Sigmoid colon (tissue), 7 donors: ENCODE results near the gene MRPS31. TPM values are rescaled to one million over a fixed set of nuclear protein-coding genes. Genes with fewer than 3 reads are reported as not detected.
"Not testable (repeated sequence)": the region's sequence is repeated elsewhere in the genome, so short reads cannot be mapped to it uniquely, and the experiment has no call there.

ENCODE experiments used
- DNase-seq: peaks from one replicate; pipeline ENCODE4 v3.0.0-alpha.2; 2019
- H3K27ac ChIP-seq, 4 donors: fragments of 200-600 bp; sonication (generic); one replicate each; pipeline ENCODE4 v1.5.1; 2016 to 2019; ENCODE audit warnings: mild to moderate bottlenecking in 1 of 4
- H3K27me3 ChIP-seq, 3 donors: fragments of 200-600 bp; sonication (generic); one replicate each; pipeline ENCODE4 v1.5.1; 2019; ENCODE audit warnings: mild to moderate bottlenecking in 1 of 3
- H3K36me3 ChIP-seq, 4 donors: fragments of 200-600 bp; sonication (generic); one replicate each; pipeline ENCODE4 v1.5.1; 2016 to 2019
- H3K4me1 ChIP-seq, 4 donors: fragments of 200-600 bp; sonication (generic); one replicate each; pipeline ENCODE4 v1.5.1; 2017 to 2019
- H3K4me3 ChIP-seq, 4 donors: fragments of 200-600 bp; sonication (generic); one replicate each; pipeline ENCODE4 v1.5.1; 2017 to 2019; ENCODE audit warnings: mild to moderate bottlenecking in 2 of 4, moderate library complexity in 1 of 4
- H3K9me3 ChIP-seq, 4 donors: fragments of 200-600 bp in 3 of 4; sonication (generic) in 3 of 4; one replicate each; pipeline versions ENCODE4 v1.5.1 to v1.6.1; 2013 to 2019
- EP300 ChIP-seq, 4 donors: sonication (generic); formaldehyde crosslinking; IDR thresholded peaks; one replicate each; pipeline ENCODE4 v1.6.1; 2017; ENCODE audit warnings: antibody characterized with exemption in 4 of 4
- POLR2A ChIP-seq, 2 donors: fragments of 450-650 bp; IDR thresholded peaks; one replicate each; pipeline ENCODE4 v1.6.1; 2016; ENCODE audit warnings: antibody characterized with exemption in 2 of 2, mild to moderate bottlenecking in 2 of 2, moderate library complexity in 2 of 2
- POLR2AphosphoS5 ChIP-seq, 4 donors: sonication (generic); formaldehyde crosslinking; IDR thresholded peaks; one replicate each; pipeline ENCODE4 v1.6.1; 2017; ENCODE audit warnings: antibody characterized with exemption in 4 of 4
- WGBS, 2 donors: extraction: QIAGEN DNeasy Blood & Tissue Kit; methylation state at CpG; one replicate each; pipeline ENCODE4 v1.1.7; 2013; 5-methylcytosine and 5-hydroxymethylcytosine counted together
- intact Hi-C: fragments of 100-400 bp; cut with DNase I; formaldehyde crosslinking; loops from one replicate; pipeline ENCODE4 v1.15.1; 2023
- polyA plus RNA-seq, 3 donors: library from polyadenylated mRNA; stranded (reverse); fragments of 200-250 nt; gene quantifications; one replicate each; pipeline ENCODE4 v1.2.3, GENCODE V29; 2013
- total RNA-seq, 4 donors: library from RNA; depleted of rRNA; stranded (reverse); fragments of >200 nt; gene quantifications; one replicate each; pipeline ENCODE4 v1.1.0, GENCODE V29; 2016
- TF ChIP-seq, protein P1 (sequence below), 4 experiments: fragments of 450-650 bp in 3 of 4; fragments of 200-600 bp in 1 of 4; IDR thresholded peaks; one replicate each; pipeline ENCODE4 v1.5.1; 2016 to 2019; ENCODE audit warnings: antibody characterized with exemption in 4 of 4, mild to moderate bottlenecking in 3 of 4, moderate library complexity in 2 of 4
- donor health status: healthy with polysubstance abuse.
- donor health status: Bipolar disorder and iron deficiency.
- donor health status: healthy.

Gene MRPS31
- total and polyA plus RNA-seq, 7 donors: 11.4 to 23.3 (median 19.1) TPM

DNA sequence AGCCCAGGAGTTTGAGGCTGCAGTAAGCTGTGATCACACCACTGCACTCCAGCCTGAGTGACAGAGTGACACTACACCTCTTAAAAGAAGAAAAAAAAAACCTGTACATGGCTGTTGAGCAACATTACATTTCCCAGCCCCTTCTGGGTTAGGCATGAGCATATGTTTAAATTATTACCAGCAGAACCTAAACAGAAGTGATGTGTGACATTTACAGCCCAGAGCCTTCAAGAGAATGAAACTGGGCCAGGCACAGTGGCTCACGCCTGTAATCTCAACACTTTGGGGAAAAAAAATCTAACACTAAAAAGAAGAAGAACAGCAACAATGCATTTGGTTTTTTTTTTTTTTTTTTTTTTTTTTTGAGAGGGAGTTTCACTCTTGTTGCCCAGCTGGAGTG, 38.3 kb downstream of the MRPS31 start:
- intact Hi-C loops: no loop called here
- 80 to 96% methylated on average over 1 of the region's 1 CpG for WGBS, 2 donors
- H3K4me1 ChIP-seq: no peaks in the 10 kb centered on the region

DNA sequence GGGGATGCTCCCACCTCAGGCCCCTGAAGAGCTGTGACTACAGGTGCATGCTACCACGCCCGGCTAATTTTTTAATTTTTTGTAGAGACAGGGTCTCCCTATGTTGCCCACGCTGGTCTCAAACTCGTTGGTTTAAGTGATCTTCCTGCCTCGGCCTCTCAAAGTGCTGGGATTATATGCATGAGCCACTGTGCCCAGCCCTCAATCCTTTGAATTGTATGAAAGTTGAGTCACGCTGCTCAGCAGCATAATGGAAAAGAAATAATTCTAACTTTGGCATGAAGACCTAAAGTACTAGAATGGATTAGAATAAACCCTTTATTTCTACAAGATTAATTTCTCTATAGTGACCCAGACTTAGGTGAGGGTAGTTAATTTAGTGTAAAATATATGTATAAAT, 42.4 kb downstream of the MRPS31 start:
- Histone ChIP-seq H3K9me3 (no peaks in the 10 kb centered on the region), H3K4me1 (no peaks in the 10 kb centered on the region), H3K27me3 (no peaks in the 10 kb centered on the region), H3K36me3 (peaks cover 0 to 55% (median 9%) of the 10 kb centered on the region in 4 donors), H3K4me3 (no peak overlapping the region), H3K27ac (no peak overlapping the region)
- WGBS, 2 donors: 96 to 98% methylated on average over 6 of the region's 6 CpGs
- TF ChIP-seq POLR2AphosphoS5 (IDR thresholded peaks at IDR 0.05) (no peak), EP300 (IDR thresholded peaks at IDR 0.05) (no peak), POLR2A (IDR thresholded peaks at IDR 0.05) (no peak)
- intact Hi-C loops: no loop called here
- no peak for DNase-seq

More for the DNA sequence above, 38.3 kb downstream of the MRPS31 start:
- Histone ChIP-seq H3K36me3 (peaks cover 0 to 34% (median 9%) of the 10 kb centered on the region in 4 donors), H3K27ac (no peak overlapping the region), H3K27me3 (no peaks in the 10 kb centered on the region), H3K4me3 (no peak overlapping the region), H3K9me3 (no peaks in the 10 kb centered on the region)
- DNase-seq: no peak
- TF ChIP-seq, protein P1, sequence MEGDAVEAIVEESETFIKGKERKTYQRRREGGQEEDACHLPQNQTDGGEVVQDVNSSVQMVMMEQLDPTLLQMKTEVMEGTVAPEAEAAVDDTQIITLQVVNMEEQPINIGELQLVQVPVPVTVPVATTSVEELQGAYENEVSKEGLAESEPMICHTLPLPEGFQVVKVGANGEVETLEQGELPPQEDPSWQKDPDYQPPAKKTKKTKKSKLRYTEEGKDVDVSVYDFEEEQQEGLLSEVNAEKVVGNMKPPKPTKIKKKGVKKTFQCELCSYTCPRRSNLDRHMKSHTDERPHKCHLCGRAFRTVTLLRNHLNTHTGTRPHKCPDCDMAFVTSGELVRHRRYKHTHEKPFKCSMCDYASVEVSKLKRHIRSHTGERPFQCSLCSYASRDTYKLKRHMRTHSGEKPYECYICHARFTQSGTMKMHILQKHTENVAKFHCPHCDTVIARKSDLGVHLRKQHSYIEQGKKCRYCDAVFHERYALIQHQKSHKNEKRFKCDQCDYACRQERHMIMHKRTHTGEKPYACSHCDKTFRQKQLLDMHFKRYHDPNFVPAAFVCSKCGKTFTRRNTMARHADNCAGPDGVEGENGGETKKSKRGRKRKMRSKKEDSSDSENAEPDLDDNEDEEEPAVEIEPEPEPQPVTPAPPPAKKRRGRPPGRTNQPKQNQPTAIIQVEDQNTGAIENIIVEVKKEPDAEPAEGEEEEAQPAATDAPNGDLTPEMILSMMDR (IDR thresholded peaks at IDR 0.05): no peak
- TF ChIP-seq POLR2AphosphoS5 (IDR thresholded peaks at IDR 0.05) (no peak), EP300 (IDR thresholded peaks at IDR 0.05) (no peak), POLR2A (IDR thresholded peaks at IDR 0.05) (no peak)

DNA sequence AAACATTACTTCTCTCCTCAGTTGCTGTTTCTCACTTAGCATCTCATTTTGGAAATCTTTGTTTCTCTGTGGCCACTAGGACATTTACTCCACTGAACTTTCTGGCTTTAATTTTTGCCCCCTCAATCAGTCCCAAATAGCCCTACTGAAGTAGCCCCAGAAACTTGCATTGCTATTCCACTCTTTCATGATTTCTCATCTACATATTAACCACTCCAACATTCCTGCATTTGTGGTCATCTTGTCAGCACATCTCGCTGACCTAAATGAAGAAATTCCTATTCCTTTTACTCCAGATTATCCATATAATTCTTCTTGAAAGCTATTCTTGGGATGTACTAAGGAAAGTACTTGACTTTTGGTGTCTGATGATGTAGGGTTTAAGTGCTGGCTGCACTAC, 56.6 kb downstream of the MRPS31 start:
- H3K27me3 ChIP-seq, H3K9me3 ChIP-seq, intact Hi-C loops, H3K27ac ChIP-seq, H3K4me1 ChIP-seq, DNase-seq, H3K4me3 ChIP-seq: not testable (repeated sequence)
- WGBS, 2 donors: no CpG with 5 or more reads among the region's 1 CpG
- peaks cover 0 to 24% (median 7%) of the 10 kb centered on the region in 4 donors for H3K36me3 ChIP-seq

DNA sequence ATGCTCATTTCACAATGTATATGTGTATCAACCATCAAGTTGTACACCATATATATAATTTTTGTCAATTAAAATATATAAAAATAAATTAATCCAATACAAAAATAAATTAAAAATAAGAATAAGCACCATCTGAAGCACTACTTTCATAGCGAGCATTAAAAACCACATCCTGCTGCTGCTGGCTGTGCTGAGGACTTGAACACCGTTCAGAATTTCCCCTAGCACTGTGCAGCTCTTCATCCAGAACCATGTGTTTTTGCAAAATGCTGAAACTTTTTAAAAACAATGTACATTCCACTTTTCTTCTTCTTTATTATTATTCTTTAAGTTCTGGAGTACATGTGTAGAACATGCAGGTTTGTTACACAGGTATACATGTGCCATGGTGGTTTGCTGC, 64.6 kb downstream of the MRPS31 start:
- H3K36me3 ChIP-seq: no peaks in the 10 kb centered on the region
- intact Hi-C loops: no loop called here
- H3K4me1 ChIP-seq: no peaks in the 10 kb centered on the region
- H3K9me3 ChIP-seq: peaks cover 2 to 7% (median 6%) of the 10 kb centered on the region in 4 donors
- H3K27me3 ChIP-seq: no peaks in the 10 kb centered on the region
- H3K27ac ChIP-seq: no peak overlapping the region
- H3K4me3 ChIP-seq: no peak overlapping the region
- 48 to 89% methylated on average over 2 of the region's 2 CpGs for WGBS, 2 donors
- TF ChIP-seq POLR2A (IDR thresholded peaks at IDR 0.05): no peak
- TF ChIP-seq POLR2AphosphoS5 (IDR thresholded peaks at IDR 0.05): no peak
- no peak for TF ChIP-seq EP300 (IDR thresholded peaks at IDR 0.05)
- TF ChIP-seq, protein P1 (IDR thresholded peaks at IDR 0.05): no peak
- DNase-seq: no peak

DNA sequence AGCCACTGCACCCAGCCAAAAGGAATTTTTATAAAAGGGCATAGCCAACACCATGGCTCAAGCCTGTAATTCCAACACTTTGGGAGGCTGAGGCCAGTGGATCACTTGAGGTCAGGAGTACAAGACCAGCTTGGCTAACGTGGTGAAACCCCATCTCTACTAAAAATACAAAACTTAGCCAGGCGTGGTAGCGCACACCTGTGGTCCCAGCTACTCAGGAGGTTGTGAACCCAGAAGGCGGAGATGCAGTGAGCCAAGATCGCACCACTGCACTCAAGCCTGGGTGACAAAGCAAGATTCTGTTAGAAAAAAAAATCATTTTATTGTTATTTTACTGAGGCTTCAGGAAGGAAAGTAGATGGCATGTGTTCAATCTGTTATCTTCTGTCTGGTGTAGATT, 73.3 kb downstream of the MRPS31 start:
- no peaks in the 10 kb centered on the region for H3K4me1 ChIP-seq
- H3K27ac ChIP-seq: no peak overlapping the region
- H3K4me3 ChIP-seq: no peak overlapping the region
- H3K27me3 ChIP-seq: no peaks in the 10 kb centered on the region
- DNase-seq: no peak
- TF ChIP-seq POLR2A (IDR thresholded peaks at IDR 0.05) (no peak), EP300 (IDR thresholded peaks at IDR 0.05) (no peak), POLR2AphosphoS5 (IDR thresholded peaks at IDR 0.05) (no peak)
- TF ChIP-seq, protein P1 (IDR thresholded peaks at IDR 0.05): no peak
- no peaks in the 10 kb centered on the region for H3K9me3 ChIP-seq
- WGBS, 2 donors: 78 to 87% methylated on average over 5 of the region's 5 CpGs
- intact Hi-C loops: no loop called here
- no peaks in the 10 kb centered on the region for H3K36me3 ChIP-seq

DNA sequence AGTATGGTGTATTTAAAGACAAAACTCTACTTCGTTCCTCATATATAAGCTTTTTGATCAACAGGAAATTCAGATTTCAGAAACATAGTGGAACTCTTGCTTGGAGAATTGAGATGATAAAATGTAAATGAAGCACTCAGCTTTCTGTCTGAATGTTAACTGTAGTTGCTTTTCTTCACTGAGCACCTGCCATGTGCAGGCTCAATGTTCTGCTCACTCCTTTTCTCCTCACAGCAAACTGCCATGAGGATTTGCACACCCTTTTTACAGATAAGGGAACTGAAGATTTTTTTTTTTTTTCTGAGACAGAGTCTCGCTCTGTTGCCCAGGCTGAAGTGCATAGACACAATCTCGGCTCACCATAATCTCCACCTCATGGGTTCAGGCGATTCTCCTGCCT, 76.6 kb downstream of the MRPS31 start:
- Histone ChIP-seq H3K27ac (no peak overlapping the region), H3K4me1 (peaks cover 0 to 3% (median 0%) of the 10 kb centered on the region in 4 donors), H3K36me3 (no peaks in the 10 kb centered on the region), H3K27me3 (no peaks in the 10 kb centered on the region), H3K4me3 (no peak overlapping the region), H3K9me3 (no peaks in the 10 kb centered on the region)
- 87 to 96% methylated on average over 4 of the region's 4 CpGs for WGBS, 2 donors
- DNase-seq: no peak
- intact Hi-C loops: no loop called here
- TF ChIP-seq, protein P1 (IDR thresholded peaks at IDR 0.05): no peak
- no peak for TF ChIP-seq EP300 (IDR thresholded peaks at IDR 0.05)
- no peak for TF ChIP-seq POLR2AphosphoS5 (IDR thresholded peaks at IDR 0.05)
- TF ChIP-seq POLR2A (IDR thresholded peaks at IDR 0.05): no peak
